IPS DF 4.7 (cell line): ENCODE results near the gene SHISAL1.
"Not testable (repeated sequence)": the region's sequence is repeated elsewhere in the genome, so short reads cannot be mapped to it uniquely, and the experiment has no call there.

Source experiments
- DNase-seq: peaks from one replicate; pipeline ENCODE4 v3.0.0-alpha.2; 2013; ENCODE audit warnings: low spot score; ENCODE audit errors: extremely low read depth

Gene SHISAL1

DNA sequence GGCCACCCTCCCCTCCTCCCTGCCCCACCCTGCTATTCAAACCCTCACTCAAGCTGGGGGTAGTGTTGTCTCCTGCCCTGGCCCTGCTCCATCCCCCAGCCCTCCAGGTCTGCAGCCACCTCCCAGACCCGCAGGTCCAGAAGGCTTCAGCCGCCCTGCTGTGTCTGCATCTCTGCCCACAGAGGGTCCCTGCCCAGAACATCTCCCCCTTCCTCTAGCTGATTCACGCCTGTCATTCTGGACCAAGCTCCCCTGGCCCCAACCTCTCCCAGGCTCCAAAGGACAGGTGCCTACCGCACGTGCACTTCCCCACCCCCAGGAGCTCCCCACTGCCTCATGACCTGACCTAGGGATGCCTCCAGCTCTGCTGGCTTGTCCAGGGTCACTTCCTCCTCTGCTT lies 16.0 kb upstream of the SHISAL1 start:
- DNase-seq = no peak

DNA sequence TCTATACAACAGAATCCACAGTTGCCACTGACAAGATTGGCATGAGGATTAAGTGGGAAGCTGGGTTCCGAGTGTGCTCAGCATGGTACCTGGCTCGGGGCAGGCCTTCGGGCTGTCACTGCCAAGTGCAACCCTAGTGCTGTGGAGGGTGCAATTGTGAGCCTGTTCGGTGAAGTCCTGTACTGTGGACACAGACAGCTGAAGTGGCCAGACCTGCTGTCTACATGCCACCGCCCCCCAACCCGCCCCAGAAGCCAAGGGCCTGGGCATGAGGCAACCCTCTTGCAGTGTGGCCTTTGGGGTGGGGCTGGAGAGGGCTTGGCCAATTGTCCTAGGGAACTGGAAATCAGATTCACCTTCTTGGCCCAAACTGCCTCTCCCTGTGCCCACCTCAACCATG lies 15.6 kb upstream of the SHISAL1 start:
- no peak for DNase-seq

DNA sequence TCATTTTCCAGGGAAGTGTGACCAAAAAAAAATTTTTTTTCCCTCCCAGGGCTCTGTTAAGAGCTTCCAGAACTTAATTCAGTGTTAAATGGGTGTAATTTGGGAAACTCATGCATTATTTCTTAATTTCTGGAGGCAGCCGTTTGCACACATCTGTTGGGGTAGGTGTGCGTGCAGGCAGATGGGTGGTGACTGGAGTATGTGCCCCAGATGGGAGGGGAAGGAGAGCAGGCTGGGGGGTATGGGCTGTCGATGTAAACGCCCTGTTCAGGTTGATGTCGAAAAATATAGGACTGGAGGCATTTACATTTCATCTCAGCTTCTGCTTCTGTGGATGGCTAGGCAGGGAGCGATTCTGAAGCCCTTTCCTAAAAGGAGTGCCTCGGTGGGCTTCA lies 13.7 kb upstream of the SHISAL1 start:
- no peak for DNase-seq

DNA sequence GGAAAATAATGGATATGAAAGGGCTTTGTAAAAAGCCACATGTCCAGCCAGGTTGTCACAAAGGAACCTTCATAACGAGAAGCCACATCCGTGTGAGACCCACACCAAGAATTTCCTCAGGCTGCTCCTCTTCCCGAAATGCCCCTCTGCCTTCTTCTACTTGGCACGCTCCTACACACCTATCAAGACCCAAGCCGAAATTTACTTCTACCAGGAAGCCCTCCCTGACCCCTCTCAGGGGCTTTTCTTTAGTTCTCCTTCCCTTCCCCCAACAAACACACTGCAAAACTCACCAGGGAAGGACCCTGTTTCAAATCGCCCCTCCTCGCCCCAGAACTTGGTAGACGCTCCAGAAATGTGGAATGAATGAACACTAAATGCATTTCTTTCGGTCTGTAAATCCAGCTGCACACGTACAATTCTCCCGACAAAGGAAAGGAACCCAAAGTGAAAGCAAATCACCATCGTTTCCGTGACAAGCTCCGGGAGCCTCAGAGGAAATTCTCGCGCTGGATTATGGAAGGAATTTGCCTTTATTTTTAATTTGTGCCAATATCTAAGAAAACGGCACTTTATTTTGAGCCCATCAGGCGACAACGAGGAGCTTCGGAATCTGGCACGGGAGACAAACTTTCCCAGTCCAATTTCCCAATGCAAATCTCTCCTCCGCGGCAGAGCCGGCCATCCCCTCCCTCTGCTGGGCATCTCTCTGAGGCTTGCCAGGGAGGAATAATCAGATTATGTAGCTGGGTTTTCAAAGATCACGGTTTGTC lies 13.2 kb upstream of the SHISAL1 start:
- DNase-seq = no peak

DNA sequence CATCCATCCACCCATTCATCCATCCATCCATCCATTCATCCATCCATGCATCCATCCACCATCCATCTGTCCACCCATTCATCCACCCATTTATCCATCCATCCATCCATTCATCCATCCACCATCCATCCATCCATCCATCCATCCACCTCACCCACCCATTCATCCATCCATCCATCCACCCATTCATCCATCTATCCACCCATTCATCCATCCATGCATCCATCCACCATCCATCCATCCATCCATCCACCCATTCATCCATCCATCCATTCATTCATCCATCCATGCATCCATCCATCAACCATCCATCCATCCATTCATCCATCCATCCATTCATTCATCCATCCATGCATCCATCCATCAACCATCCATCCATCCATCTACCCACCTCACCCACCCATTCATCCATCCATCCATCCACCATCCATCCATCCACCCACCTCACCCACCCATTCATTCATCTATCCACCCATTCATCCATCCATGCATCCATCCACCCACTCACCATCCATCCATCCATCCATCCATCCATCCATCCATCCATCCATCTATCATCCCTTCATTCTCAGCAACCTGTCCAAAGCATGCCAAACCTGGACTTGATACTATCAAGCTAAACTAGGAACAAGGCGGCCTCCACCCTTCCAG lies 10.5 kb upstream of the SHISAL1 start:
- not testable (repeated sequence) for DNase-seq

DNA sequence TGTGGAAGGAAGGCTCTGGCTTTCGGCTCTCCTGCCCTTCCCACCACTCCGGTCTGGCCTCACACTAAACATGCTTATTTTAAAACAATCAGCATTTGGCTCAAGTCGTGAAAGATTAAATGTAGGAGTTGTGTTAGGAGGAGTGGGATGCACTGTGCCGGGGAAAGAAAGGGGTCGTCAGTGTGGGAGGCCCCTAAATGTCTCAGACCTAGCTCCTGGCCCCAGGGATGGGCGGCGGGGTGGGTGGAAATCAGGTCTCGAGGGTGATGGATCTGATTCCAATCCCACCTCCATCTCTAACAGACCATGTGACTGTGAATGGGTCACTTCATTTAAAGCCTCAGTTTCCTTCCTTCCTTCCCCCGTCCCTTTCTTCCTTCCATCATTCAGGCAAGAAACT lies 6.9 kb upstream of the SHISAL1 start:
- DNase-seq = no peak

DNA sequence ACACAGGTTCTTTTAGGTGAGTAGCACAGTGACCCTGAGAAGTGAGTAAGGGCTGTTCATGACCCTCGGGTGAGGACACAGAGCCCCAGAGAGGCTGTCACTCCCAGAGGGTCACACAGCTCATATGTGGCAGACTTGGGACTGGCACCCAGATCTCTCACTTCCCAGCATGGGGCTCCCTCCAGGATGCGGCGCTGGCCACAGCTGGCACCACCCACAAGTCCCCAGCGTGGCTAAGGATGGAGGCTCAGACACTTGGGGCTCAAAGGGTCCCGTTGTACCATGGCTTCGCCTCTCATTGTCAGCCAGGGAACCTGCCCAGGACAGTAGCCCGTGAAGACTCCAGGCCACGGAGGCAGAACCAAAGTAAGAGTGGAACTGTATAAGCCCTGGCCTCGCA lies 6.0 kb upstream of the SHISAL1 start:
- DNase-seq = no peak

DNA sequence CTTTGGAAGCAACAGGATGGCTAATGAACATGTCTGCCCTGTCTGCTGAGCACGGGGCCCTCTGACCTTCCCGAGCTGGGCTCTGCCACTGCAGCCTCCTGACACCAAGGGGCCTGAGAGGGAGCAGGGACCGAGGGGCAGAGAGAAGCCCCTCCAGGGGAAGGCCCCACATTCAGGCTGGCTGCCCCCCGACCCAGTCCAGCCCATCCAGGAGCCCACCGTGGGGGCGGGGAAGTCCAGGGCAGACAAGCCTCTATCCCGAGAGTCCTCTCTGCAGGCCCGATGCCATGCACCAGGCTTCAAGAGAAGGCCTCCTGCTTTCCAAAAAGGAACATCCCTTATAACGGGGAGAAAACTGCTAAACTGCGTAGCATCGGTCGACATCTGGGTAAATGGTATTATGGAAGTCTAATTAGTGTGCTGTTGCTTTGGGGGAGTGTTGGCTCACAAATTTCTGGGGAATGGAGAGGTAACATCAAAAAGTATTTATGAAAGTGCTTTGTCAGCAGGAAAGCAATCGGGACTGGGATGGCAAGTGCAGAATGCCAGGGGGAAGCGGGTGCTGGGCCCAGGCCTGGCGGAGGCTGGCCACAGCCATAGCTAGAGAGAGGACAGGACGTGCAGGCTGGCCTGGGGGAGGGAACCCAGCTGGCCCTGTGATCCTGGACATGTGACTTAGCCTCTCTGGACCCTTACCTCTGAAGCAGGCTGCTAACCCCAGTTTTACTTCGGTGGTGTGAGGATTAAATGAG lies 5.3 kb upstream of the SHISAL1 start:
- DNase-seq = no peak

DNA sequence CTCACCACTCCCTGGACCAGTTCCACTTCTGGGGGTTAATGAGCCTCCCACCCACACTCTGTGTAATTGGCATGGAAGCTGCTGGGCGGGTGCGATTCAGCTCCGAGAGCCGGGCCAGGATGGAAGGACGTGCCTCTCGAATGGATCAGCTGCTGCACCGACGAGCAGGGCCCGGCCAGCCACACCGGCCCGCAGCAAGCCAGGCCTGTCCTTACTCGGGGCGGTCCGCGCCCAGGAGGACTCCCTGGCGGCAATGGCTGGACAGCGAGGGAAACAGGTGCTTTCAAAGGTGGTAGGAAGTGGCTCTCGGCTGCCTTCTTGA lies 4.3 kb upstream of the SHISAL1 start:
- no peak for DNase-seq

DNA sequence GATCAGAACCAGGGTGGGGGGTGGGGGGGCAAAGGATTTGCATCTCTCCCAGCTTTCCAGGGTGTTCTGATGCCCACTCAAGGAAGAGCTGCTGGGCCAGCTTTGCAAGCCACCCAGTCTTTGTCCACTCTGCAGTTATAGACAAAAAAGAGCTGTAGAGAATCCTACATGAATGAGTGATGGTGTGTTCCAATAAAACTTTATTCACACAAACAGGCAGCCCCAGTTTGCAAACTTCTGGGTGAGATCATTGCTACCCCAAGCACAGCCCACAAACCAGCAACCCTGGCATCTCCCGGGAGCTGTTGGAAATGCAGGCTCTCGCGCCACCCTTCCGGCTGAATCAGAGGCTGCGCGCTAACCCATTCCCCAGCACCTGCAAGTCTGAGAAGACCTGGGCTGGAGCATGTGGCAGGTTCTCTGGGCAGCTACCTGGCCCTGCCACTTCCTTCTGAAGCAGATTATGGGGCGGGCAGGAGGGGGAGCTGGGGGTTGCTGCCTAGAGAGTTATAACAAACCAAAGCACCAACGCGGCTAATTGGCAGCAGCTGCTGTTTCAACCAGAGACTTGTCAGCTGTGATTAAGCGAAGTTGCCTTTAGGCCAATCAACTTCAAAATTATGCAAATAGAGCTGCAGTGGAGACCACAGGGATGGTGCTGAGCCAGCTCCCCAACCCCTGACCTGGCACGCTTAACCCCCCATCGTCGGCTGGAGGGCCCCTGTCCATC lies 3.8 kb upstream of the SHISAL1 start:
- DNase-seq = no peak

DNA sequence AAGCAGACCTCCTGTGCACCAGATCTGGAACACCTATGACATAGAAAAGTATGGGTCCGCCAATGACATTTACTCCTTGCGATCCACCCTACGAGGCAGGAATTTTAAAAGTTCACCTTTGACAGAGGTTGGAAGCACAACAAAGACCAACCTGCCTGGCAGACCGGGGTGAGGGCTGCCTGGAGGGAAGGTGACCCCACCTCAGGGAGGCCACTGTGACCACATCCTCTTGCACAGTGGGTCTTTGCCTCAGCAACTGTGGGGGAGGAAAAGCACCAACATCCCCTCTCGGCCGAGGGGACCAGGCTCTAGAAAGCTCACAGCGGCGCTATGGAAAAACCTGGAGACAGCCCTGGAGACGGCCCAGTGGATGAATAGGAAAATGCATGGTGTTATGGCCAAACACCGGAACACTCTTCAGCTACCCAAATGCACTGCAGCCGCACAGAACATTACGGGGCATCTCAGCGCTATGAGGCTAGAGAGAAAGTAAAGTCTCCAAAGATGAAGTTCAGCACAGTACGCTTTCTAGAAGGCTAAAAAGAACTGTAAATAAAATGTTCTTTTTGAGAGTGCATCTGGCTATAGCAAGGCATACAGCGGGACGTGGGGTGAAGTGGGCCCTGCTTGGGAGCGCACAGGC lies 1.8 kb upstream of the SHISAL1 start:
- no peak for DNase-seq

DNA sequence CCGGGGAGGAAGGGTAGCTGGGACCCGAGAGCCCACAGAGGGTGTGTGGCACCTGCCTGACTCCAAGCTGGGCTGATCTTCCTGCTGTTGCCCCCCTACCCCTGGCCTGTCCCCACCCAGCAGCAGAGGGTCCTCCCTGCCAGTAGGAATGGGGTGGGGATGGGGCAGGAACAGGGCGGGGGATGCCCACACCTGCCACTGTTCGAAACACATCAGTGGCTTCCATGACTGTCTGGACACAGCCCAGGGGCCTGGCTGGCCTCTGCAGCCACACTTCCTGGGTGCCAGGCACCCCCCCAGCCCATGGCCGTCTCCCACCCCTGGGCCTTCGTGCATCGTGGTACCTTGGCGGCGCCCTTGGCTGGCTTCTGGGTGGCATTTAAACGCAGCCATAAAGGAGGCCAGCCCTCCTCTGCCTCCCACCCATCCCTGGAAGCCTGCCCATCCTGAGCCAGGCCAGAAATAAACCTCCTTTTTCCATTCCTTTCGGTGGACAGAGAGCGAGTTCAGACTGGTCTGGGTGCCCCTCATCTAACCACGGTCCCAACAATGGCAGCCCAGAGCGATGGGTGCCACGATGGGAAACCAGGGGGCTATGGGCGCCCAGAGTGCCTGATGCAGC lies 745 bp upstream of the SHISAL1 start:
- DNase-seq = no peak

DNA sequence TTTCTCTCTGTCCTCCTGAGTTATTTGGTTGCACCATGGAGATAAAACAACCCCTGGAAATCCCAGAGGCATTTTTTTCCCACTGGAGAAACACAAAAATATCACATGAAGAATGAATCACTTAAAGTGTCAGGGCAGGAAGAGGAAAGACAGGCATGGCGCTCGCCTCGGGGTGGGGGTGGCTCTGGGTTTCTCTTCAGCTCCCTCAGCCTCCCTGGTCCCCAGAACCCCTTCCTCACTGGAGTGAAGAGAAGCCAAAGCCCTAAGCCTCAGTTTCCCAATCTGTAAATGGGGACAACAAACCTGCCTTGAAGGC lies 938 bp downstream of the SHISAL1 start:
- DNase-seq = no peak

DNA sequence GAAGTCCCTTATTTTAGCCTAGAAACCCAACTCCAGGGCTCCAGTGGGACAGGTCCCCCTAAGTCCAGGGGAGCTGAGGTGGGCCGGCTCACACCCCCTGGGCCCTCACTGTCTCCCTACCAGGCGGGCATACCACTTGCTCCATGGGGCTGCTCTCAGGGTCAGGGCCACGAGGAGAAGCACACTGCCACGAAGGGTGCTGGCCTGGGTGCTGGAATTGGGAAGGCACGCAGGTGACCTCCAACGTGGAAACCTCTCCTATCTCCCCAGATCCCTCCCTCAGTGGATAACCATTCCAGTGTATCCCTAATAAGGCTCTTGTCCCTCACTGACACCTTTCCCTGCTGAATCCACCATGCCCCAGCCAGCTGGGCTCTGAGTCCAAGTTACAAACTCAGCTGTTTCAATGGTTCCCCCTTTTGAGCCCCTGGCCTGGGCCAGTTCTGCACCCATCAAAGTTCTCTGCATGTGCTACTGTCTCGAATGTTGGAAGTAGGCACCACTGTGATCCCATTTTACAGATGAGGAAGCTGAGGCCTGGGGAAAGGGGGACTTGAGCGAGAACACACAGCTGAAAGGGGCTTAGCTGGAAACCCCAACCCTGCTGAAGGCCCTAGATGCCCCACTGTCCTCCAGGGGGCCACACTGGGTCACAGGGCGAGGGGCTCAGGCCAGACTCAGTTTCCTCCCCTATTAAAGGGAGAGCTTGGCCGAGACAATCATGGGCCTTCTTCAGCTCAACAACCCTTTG lies 1.5 kb downstream of the SHISAL1 start:
- DNase-seq = no peak

DNA sequence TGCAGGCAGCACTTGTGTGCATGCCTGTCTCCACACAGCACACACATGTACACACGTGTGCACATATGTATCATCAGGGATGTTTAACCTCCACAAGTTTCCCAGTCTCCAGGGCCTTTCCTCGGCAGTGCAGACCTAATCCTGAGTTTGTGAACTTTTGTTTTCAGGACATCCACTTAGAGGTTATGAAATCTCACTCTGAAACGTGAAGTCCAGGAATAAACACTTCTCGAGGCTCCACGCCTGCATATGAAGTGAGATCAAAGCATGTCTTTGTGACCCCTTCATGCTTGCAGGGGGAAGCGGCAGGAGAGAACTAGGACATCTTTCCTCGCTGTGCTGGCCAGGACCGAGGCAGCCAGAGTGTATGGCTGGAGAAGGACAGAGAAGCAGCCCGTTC lies 3.1 kb downstream of the SHISAL1 start:
- DNase-seq = no peak

DNA sequence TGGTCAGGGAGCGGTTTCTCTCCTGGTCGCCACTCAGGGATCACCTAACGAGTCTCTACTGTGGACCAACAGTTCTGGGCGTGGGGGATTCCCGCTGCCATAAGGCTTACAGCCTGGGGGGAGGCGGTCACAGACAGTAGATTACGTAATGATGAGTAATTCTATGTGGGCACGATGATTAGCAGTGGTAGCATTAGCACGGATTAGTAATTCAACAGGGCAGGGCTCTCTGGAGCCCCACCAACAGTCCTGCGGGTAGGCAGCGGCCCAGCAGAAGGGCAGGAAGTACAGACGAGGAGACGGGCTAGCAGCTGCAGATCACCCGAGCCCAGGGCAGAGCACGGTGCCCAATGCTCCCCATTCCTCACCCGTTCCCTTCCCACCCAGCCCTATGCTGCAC lies 3.6 kb downstream of the SHISAL1 start:
- no peak for DNase-seq

DNA sequence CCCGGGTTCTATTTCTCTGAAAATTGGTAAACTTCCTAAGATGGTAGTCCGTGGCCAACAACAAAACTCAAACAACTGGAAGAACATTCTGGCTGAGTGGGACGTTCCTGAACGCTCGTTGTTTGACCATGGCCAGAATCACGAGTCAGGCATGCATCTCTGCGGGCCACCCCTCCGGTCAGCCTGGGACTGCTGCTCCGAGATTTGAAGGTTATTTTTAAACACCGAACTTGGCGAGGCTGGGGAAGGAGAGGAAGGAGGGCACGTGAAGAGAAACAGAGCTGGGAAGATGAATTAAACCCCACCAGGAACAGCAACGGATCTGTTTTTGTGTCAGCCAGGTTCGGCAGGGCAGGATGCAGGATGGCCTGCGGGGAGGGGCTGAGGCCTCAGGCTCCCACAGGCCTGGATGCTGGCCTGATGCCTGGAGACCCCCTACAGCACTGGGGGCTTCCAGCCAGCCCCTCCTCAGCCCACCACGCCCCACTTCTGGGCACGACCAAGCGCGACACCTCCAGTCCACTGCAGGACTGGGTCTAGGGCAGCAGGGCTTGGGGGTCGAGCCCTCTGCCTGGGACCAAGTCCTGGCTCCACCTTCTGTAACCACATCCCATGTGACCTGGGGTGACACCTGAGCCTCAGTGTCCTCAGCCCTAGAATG lies 5.1 kb downstream of the SHISAL1 start:
- DNase-seq = no peak

DNA sequence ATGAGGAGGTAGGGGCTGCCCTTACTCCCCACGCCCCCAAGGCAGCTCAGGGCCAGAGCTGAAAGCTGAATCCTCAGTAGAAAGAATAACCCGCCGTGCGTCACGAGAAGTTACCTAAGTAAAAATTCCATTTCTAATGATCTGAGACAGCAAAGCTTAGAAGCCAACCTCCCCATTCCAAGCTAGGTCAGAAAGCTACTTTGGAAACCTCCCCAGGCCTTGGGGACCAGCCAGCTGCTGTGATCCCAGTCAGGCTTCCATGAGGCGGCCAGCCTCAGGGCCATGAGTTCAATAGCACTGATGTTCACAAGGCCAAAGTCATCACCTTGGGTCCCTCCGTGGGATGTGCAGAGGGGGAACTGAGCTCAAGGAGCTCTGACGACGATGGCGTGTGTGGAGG lies 6.9 kb downstream of the SHISAL1 start:
- DNase-seq = no peak

DNA sequence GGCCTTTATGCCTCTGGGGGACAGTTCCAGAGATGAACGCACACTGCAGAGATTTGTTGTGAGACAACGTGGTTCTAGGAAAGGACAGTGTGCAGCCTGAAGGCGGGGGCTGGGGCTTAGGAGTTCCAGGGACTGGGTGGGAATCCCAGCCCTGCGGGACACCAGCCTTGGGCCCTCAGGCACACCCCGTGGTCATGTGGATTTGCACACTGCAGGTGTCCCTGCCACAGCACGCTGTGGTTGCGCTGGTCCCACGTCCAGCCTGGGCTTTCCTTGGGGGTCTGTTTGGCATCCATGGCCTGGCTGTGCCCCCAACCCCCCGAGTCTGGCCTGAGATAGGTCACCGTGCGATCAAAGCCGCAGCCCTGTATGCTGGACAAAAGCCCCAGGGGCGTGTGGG lies 7.3 kb downstream of the SHISAL1 start:
- DNase-seq = no peak

DNA sequence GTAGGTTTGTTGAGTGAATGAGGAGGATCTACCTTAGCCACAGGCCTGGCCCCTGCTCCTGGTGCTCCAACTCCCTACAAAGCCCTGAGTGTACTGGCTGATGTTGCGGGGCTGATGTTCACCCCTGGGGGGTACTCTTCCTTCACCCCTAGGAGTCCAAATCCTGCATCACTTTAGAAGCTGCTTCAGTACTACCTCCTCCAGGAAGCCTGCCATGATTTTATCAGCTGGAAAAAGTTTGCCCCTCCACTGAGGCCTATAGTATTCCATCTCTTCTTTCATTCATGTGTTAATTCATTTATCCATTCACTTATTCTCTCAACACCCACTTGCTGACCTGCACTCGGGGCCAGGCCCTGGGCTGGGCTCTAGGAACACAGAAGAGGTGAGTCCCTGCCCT lies 7.8 kb downstream of the SHISAL1 start:
- DNase-seq = no peak
